ENCODE measurements around the gene SGMS1.
A peak's percentile ranks its signal among the peaks of the same experiment; 100 is the strongest.

SGMS1 gene

DNA sequence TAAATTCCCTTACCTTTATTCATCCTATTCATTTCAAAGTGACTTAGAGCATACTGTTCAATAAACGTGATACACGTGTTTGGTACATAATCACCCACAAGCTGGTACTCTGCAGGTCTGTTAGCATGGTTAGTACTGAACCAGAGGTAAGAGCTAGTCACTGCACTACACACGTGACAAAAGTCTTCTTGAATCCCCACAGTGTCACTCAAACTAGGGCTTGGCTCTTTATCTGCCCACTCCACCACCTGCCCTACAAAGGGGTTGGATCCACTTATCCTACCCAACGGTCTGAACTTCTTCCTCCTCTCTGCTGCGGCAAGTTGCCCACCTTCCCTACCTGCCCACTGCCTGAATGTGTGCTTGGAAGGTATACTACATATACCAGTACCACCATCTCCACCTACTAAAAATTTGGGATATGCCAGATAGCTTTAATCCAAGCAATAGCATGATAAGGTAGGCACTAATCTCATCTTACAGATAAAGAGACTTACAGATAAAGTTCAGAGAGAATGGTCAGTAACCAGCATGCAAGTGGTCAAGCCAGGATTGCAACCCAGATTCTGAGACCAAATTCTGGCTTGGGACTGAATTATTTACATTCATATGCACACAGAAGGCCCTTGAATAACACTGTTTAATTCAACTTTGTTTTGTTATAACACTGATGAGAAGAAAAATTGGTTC, 92.2 kb downstream of the SGMS1 start:
- DNase-seq, result no peak

DNA sequence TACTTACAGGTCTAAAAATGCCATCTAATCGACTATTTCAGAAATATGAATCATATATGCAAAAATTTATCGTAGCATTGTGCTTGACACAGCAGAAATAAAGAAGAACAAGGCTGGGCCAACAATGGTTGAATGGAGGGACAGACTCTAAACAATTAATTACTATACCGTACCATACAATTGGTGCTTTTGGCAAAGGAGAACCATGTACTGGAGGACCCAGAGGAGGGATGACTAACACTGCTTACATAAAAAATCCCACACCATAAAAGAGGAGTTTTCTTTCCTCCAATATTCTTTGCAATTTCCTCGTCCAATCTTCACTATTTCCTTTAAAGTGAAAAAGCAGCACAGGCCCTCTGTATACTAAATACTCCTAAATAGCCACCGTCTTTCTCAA, 94.1 kb downstream of the SGMS1 start:
- DNase-seq, result no peak

DNA sequence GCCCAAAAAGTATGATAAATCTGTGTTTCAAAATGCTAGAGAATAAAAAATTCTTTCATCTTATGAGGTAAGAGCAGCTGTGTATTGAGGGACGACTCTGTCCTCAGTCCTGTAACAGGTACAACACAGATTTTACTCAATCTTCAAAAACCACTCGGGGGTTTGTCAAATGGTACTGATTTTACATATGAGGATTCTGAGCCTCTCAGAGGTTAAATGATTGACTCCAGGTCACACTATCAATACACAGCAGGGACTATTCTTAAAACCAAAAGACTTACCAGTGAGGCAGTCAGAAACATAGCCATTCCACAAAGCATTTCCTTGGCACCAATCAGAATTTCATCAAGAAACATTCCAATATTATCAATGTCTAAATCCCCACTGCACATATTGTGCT, 95.5 kb downstream of the SGMS1 start:
- no peak for DNase-seq

- DNase-seq, result no peak
These were observed 96.2 kb downstream of the SGMS1 start for GRCh38 chr10:50527442-50528043.

DNA sequence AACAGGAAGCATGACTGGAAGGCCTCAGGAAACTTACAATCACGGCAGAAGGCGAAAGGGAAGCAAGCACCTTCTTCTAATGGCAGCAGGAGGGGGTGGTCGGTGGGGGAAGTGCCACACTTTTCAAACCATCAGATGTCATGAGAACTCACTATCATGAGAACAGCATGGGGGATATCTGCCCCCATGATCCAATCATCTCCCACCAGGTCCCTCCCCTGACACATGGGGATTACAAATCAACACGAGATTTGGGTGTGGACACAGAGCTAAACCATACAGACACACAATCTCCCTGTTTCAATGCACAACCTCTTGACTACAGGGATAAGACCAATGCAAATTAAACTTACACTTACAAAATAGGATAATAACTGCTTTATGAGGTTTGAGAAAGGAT, 97.6 kb downstream of the SGMS1 start:
- DNase-seq, result no peak

DNA sequence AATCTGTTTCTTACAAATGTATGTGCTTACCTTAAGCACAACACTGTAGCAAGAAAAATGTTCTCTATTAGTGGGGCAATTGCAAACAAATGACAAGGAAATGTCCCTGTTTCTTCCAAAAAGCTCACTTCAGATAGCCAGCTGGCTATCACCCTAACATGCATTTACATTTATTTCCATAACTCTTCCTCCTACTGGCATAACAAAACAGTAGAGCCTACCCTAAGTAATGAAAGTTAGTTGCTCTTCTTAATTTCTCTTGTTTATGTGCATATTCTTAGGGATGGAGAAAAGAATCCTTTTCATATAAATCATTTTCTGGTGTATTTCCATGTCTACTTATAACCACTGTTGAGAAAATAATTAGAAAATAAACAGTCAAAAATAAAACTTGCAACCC, 100.4 kb downstream of the SGMS1 start:
- no peak for DNase-seq

DNA sequence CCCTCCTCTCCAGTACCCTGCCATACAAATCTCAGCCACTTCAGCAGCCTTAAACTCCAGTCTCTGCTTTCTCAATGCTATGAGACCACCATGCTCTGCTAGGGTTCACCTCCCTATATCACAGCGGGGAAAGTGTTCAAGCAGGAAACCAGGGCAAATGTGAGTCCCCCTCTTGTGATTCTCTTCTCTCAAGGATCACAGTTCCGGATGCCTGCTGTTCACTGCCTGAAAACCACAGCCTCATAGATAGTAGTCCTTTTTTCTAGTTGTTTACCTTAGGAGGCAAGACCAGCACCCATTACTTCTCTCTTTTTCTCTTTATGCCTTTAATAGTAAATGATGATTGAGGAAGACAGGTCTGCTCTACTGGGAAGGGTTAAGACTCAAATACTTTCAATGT, 100.8 kb downstream of the SGMS1 start:
- DNase-seq, result no peak

GRCh38 chr10:50520115-50520514, 103.6 kb downstream of the SGMS1 start:
- no peak for DNase-seq

DNA sequence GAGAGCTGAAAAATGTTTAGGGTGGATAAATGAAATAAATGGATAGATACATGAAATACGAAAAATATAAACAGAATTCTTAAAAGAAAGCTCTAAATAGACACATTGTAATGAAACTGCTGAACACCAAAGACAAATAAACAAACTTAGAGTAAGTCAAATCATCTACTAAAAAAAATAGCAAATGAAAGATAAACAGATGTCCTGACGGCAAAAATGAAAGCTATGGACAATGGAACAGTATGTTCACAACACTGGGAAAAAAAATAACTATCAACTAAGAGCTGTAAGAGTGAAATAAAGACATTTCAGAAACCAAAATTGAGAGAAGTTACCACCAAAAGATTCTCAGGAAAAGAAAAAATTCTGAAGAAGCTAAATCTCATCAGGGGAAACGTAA, 106.1 kb downstream of the SGMS1 start:
- DNase-seq, result no peak

DNA sequence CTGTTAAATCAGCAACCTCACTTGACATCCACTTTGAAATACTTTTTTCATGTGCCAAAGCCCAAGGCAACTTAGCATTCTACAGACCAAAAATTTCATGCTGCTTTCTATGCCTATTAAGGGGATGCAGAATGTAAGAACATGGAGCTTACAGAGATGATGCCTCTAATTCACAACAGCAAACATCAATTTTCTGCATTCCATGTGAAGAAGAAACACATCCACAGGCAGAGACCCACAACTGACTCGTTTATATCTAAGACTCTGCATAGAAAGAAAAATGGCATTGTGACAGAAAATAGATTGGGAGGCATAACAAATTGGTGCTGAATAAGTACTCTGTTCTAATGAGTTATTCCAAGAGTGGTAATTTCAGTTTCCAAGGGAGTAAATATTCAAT, 107.6 kb downstream of the SGMS1 start:
- DNase-seq, result no peak

- DNase-seq, result no peak
These were observed 108.3 kb downstream of the SGMS1 start for GRCh38 chr10:50515420-50515819.

DNA sequence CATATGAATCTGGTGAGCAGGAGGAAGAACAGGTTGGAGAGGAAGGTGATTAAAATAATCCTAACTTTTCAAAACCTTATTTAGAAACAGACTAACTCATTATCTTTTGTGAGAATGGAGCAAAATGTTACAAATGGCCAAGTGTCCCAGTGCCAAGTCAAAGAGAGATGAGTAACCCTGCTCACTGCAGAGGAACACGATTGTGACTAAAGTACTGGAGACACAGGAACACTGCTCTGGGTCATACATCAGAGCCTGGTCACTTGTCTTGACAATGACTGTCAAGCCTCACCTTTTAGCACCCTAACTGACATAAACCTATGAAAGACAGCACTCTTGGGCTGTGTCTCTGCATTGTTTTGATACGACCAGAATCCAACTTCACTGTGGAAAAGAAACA, 108.8 kb downstream of the SGMS1 start:
- no peak for DNase-seq

DNA sequence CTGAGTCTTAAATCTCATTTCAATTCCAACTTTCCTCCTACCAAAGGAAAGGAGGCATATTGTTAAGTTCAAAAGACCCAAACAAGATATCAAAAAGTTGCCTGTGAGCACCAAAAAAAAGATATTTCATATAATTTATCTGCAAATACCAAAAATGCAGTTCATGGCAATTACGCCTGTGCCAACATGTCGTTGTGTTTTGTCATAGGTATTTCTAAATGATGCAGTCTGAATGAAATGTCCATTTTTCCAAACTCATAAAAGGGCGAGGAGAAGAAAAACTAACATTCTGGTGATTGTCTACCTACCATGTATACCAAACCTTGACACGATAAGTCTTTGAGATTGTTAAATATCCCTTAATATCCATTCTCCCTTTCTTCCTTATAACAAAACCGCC, 109.8 kb downstream of the SGMS1 start:
- no peak for DNase-seq

- no peak for DNase-seq
These were observed 110.9 kb downstream of the SGMS1 start for GRCh38 chr10:50512743-50513416.

GRCh38 chr10:50512214-50512595, 111.6 kb downstream of the SGMS1 start:
- no peak for DNase-seq

- DNase-seq, result no peak
These were observed 112.1 kb downstream of the SGMS1 start for GRCh38 chr10:50511492-50512213.

- DNase-seq, result peak in 1 of 2 donors; percentile 76
These were observed 113.0 kb downstream of the SGMS1 start for GRCh38 chr10:50510517-50511473.

GRCh38 chr10:50508315-50509051, 115.3 kb downstream of the SGMS1 start:
- DNase-seq, result no peak

DNA sequence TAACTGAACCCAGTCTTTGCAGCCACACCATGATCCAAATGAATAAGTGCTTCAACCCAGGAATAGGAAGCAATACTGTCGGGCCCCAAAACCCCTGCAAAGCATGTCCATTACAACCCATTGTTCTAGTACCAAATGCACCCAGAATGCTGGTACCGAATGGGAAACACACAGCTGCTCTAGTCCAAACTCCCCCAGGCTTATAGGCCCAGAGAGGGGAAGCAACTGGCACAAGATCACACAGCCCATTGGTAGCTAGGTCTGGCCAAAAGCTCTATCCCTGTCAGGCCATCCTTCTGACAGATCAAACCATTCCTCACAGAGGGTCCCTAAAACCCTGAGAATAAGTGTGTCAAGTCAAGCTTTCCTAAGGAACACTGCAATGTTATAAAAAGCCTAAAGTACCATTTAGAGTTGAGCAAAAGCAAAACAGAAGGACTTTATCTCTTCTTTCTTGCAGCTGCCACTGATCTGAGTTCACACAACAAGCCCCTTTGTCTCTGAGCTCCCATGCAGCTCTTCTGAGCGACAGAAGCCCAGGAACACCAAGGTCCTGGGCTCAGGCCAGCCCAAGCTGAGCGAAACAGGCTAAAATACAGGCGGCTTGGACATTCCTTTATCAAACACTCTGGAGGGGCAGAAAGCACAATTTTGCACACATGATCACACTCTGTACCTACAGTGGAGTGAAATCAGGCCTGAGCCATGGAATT, 116.7 kb downstream of the SGMS1 start:
- peak; percentile 76 to 98 for DNase-seq

DNA sequence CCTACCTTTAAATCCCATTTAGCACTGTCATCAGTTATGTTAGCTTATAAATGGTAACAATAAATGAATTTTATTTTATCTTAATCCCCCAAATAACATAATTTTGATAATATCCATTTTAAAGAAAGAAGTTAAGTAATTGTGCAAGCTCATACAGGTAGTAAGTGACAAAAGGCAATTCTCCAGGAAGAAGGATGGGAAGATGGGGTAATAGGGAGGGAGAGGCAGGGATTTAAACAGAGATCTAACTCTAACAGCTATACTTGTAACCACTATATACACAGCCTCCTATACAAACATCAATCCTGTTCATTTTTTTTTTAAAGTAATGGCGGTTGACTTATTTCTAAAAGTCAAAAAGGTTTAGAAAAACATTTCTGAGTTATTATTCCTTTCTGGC, 119.4 kb downstream of the SGMS1 start:
- DNase-seq, result no peak

Data from hippocampal formation (tissue), 2 donors.